HCT116 (cell line): ENCODE measurements around the gene MAPKAPK3. TPM values are rescaled to one million over a fixed set of nuclear protein-coding genes. Genes with fewer than 3 reads are reported as not detected.
A peak's percentile ranks its signal among the peaks of the same experiment; 100 is the strongest.

Source experiments
- ATAC-seq: fragments of 200-7000 bp; cut with Tn5 transposase; 2 replicates; pipeline ENCODE4 v1.9.1; 2020; ENCODE audit warnings: mild to moderate bottlenecking, moderate library complexity
- BruUV-seq: library from RNA; stranded (reverse); fragments of 400-500 nt; replicated peaks from 2 replicates; lab custom pipeline; 2021; lab: Mats Ljungman, UMichigan
- CTCF ChIA-PET: fragments of 300-600 bp; sonication (Branson Sonifier 250); formaldehyde crosslinking; loops from one replicate; lab custom pipeline; 2021; ENCODE audit warnings: antibody characterized with exemption; lab: Charles Lee
- POLR2A ChIA-PET: fragments of 300-600, 350-600 bp; sonication (Branson Sonifier 250); formaldehyde crosslinking; loops from one replicate; lab custom pipeline; 2021; ENCODE audit warnings: antibody characterized with exemption; lab: Charles Lee
- RAD21 ChIA-PET, 2 experiments: fragments of 300-600 bp; sonication (Branson Sonifier 250); formaldehyde crosslinking; loops; one replicate each; lab custom pipeline; 2023; ENCODE audit warnings: low total read pairs in 2 of 2; ENCODE audit not compliant: uncharacterized antibody in 2 of 2, unreplicated experiment in 2 of 2, low non-redundant PET in 1 of 2; lab: Charles Lee
- DNase-seq: peaks from one replicate; pipeline ENCODE4 v3.0.0-alpha.2; 2010; ENCODE audit warnings: low read depth, low spot score
- H2AFZ ChIP-seq: fragments of 200-600 bp; shearing (Covaris generic), sonication (generic); 2 replicates; pipeline ENCODE4 v1.6.1; 2017; ENCODE audit warnings: low read depth, mixed run types, mixed read lengths, antibody characterized with exemption, low read length; ENCODE audit not compliant: poor library complexity, severe bottlenecking
- H3K27ac ChIP-seq: 2 replicates; pipeline ENCODE4 v1.5.1; 2012; ENCODE audit warnings: low read depth, low read length
- H3K27me3 ChIP-seq: fragments of 200-600 bp; sonication (generic); 2 replicates; pipeline ENCODE4 v1.6.1; 2016; ENCODE audit warnings: mixed run types, low read length, mixed read lengths; ENCODE audit not compliant: insufficient read depth
- H3K36me3 ChIP-seq, 2 experiments: fragments of 200-500 bp in 1 of 2; fragments of 200-600 bp in 1 of 2; sonication (Bioruptor generic) in 1 of 2; sonication (generic) in 1 of 2; 2 replicates each; pipeline versions ENCODE4 v1.5.1 to v1.6.1; 2014 to 2016; ENCODE audit warnings: low read length in 2 of 2, inconsistent platforms in 1 of 2, mixed read lengths in 1 of 2, mixed run types in 1 of 2; ENCODE audit not compliant: insufficient read depth in 2 of 2, control insufficient read depth in 1 of 2
- H3K4me1 ChIP-seq, 2 experiments: fragments of 200-600 bp in 1 of 2; sonication (generic) in 1 of 2; 2 replicates each; pipeline versions ENCODE4 v1.5.1 to v1.6.1; 2012 to 2017; ENCODE audit warnings: low read length in 2 of 2, inconsistent platforms in 1 of 2, mild to moderate bottlenecking in 1 of 2, mixed read lengths in 1 of 2, mixed run types in 1 of 2, moderate library complexity in 1 of 2; ENCODE audit not compliant: insufficient read depth in 2 of 2, control insufficient read depth in 1 of 2
- H3K4me2 ChIP-seq: fragments of 200-600 bp; sonication (generic); 2 replicates; pipeline ENCODE4 v1.6.1; 2017; ENCODE audit warnings: mixed run types, low read length, mixed read lengths
- H3K4me3 ChIP-seq, 2 experiments: fragments of 200-600 bp in 1 of 2; sonication (generic) in 1 of 2; replicated peaks in 1 of 2; 2 replicates each; pipeline ENCODE4 v1.5.1; 2011 to 2016; ENCODE audit warnings: low read length in 2 of 2, control low read depth in 1 of 2, low read depth in 1 of 2, mild to moderate bottlenecking in 1 of 2, mixed read lengths in 1 of 2, mixed run types in 1 of 2
- H3K79me2 ChIP-seq: fragments of 200-600 bp; sonication (generic); 2 replicates; pipeline ENCODE4 v1.6.1; 2017; ENCODE audit warnings: mild to moderate bottlenecking, mixed run types, low read length, moderate library complexity, mixed read lengths; ENCODE audit not compliant: insufficient read depth
- H3K9ac ChIP-seq: fragments of 200-600 bp; sonication (generic); 2 replicates; pipeline ENCODE4 v1.6.1; 2016; ENCODE audit warnings: low read length, mixed read lengths
- H3K9me2 ChIP-seq: fragments of 200-600 bp; sonication (generic), shearing (Covaris generic); 2 replicates; pipeline ENCODE4 v1.6.1; 2017; ENCODE audit warnings: mixed run types, mild to moderate bottlenecking, moderate library complexity; ENCODE audit not compliant: insufficient read depth
- H3K9me3 ChIP-seq, 2 experiments: fragments of 200-500 bp in 1 of 2; fragments of 200-600 bp in 1 of 2; sonication (Bioruptor generic) in 1 of 2; sonication (generic) in 1 of 2; 2 replicates each; pipeline ENCODE4 v1.6.1; 2014 to 2017; ENCODE audit warnings: low read length in 2 of 2, mixed read lengths in 2 of 2, inconsistent platforms in 1 of 2, low read depth in 1 of 2, mild to moderate bottlenecking in 1 of 2, mixed run types in 1 of 2, moderate library complexity in 1 of 2; ENCODE audit not compliant: control insufficient read depth in 1 of 2, insufficient read depth in 1 of 2
- H4K20me1 ChIP-seq: fragments of 200-600 bp; sonication (generic), shearing (Covaris generic); 2 replicates; pipeline ENCODE4 v1.6.1; 2017; ENCODE audit warnings: mixed run types, mild to moderate bottlenecking, moderate library complexity; ENCODE audit not compliant: insufficient read depth
- CBX3 ChIP-seq: IDR thresholded peaks from 2 replicates; pipeline ENCODE4 v1.6.1; 2012; ENCODE audit warnings: low read depth
- CEBPB ChIP-seq: IDR thresholded peaks from 2 replicates; pipeline ENCODE4 v1.6.1; 2012; ENCODE audit warnings: low read depth
- EGR1 ChIP-seq: IDR thresholded peaks from 2 replicates; pipeline ENCODE4 v1.6.1; 2012; ENCODE audit warnings: low read depth
- EZH2 ChIP-seq: fragments of 200-600 bp; sonication (generic); IDR thresholded peaks from 2 replicates; pipeline ENCODE4 v1.6.1; 2017; ENCODE audit warnings: antibody characterized with exemption, mixed run types
- EZH2phosphoT487 ChIP-seq: fragments of 200-600 bp; IDR thresholded peaks from 2 replicates; pipeline ENCODE4 v1.6.1; 2018; ENCODE audit warnings: antibody characterized with exemption, borderline replicate concordance
- POLR2AphosphoS5 ChIP-seq: IDR thresholded peaks from 2 replicates; pipeline ENCODE4 v1.6.1; 2011; ENCODE audit warnings: mild to moderate bottlenecking, low read depth, low read length, moderate library complexity
- SIN3A ChIP-seq: IDR thresholded peaks from 2 replicates; pipeline ENCODE4 v1.6.1; 2012; ENCODE audit warnings: low read depth
- SP1 ChIP-seq: IDR thresholded peaks from 2 replicates; pipeline ENCODE4 v1.6.1; 2012; ENCODE audit warnings: low read depth
- SRF ChIP-seq: IDR thresholded peaks from 2 replicates; pipeline ENCODE4 v1.6.1; 2012; ENCODE audit warnings: low read depth
- TCF7L2 ChIP-seq: IDR thresholded peaks from 2 replicates; pipeline ENCODE4 v1.7.0; 2011; ENCODE audit warnings: borderline replicate concordance, inconsistent platforms; ENCODE audit not compliant: insufficient read depth, insufficient read length; ENCODE audit errors: extremely low read depth
- YY1 ChIP-seq: IDR thresholded peaks from 2 replicates; pipeline ENCODE4 v1.6.1; 2011; ENCODE audit warnings: low read length, low read depth, moderate library complexity, mild to moderate bottlenecking; ENCODE audit not compliant: insufficient replicate concordance; ENCODE audit errors: extremely low read depth
- ZNF274 ChIP-seq: fragments of 200-500 bp; sonication (Bioruptor generic); IDR thresholded peaks from 2 replicates; pipeline ENCODE4 v1.6.1; 2014; ENCODE audit warnings: mild to moderate bottlenecking, low read depth, low read length, inconsistent platforms
- intact Hi-C: fragments of 100-400 bp; cut with micrococcal nuclease; formaldehyde crosslinking; loops from 2 replicates; pipeline ENCODE4 v1.10.0; 2022
- total RNA-seq: library from RNA; stranded (reverse); gene quantifications from one replicate; pipeline ENCODE4 v1.2.1, GENCODE V29; 2021; ENCODE audit not compliant: unreplicated experiment
- TF ChIP-seq, protein P1 (sequence below): IDR thresholded peaks from 2 replicates; pipeline ENCODE4 v1.6.1; 2012
- TF ChIP-seq, protein P2 (sequence below): IDR thresholded peaks from 2 replicates; pipeline ENCODE4 v1.6.1; 2012; ENCODE audit warnings: low read depth
- TF ChIP-seq, protein P3 (sequence below): IDR thresholded peaks from 2 replicates; pipeline ENCODE4 v1.6.1; 2012

MAPKAPK3 gene
- total RNA-seq, 1 experiment from 2014 or later, result 87.3 TPM

DNA sequence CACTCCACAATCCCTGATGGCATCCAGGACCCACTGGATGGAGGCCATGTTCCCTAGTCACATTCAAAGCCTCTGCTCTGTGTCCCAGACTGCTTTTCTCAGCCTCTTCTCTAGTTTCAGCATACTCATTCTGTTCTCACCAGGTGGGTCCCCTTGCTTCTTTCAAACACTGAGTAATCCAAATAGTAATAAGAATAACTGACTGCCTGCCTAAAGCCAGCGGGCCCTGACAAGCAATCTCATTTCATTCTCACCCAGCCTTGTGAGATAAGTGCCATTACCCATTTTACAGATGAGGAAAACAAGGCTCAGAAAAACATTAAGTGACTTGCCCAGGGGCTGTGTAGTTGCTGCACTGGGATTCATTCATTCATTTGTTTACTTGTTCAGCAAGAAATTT lies 25.4 kb downstream of the MAPKAPK3 start:
- Histone ChIP-seq H3K36me3 (peaks cover 4 to 35% of the 10 kb centered on the region in 2 experiments; a peak in 3 of 4 replicates), H3K4me3 (no peak overlapping the region), H2AFZ (no peak overlapping the region), H3K79me2 (peaks cover 22% of the 10 kb centered on the region), H4K20me1 (no peaks in the 10 kb centered on the region; the same call in 1 of the 2 replicates), H3K9ac (no peak overlapping the region), H3K4me2 (no peak overlapping the region), H3K9me2 (no peaks in the 10 kb centered on the region), H3K9me3 (no peaks in the 10 kb centered on the region), H3K27ac (no peak overlapping the region), H3K27me3 (no peaks in the 10 kb centered on the region), H3K4me1 (peaks cover 12 to 23% of the 10 kb centered on the region in 2 experiments)
- POLR2A ChIA-PET, result no interaction called here
- BruUV-seq, result TSS peak; percentile 5
- intact Hi-C loops, result no loop called here
- DNase-seq (no peak), ATAC-seq (no peak)
- RAD21 ChIA-PET, result no interaction called here
- TF ChIP-seq POLR2AphosphoS5, result no peak
- no peak for TF ChIP-seq SIN3A
- no peak for TF ChIP-seq EZH2phosphoT487
- TF ChIP-seq, protein P1, sequence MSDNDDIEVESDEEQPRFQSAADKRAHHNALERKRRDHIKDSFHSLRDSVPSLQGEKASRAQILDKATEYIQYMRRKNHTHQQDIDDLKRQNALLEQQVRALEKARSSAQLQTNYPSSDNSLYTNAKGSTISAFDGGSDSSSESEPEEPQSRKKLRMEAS, result no peak
- TF ChIP-seq CEBPB, result no peak
- TF ChIP-seq CBX3, result no peak
- TF ChIP-seq, protein P2, sequence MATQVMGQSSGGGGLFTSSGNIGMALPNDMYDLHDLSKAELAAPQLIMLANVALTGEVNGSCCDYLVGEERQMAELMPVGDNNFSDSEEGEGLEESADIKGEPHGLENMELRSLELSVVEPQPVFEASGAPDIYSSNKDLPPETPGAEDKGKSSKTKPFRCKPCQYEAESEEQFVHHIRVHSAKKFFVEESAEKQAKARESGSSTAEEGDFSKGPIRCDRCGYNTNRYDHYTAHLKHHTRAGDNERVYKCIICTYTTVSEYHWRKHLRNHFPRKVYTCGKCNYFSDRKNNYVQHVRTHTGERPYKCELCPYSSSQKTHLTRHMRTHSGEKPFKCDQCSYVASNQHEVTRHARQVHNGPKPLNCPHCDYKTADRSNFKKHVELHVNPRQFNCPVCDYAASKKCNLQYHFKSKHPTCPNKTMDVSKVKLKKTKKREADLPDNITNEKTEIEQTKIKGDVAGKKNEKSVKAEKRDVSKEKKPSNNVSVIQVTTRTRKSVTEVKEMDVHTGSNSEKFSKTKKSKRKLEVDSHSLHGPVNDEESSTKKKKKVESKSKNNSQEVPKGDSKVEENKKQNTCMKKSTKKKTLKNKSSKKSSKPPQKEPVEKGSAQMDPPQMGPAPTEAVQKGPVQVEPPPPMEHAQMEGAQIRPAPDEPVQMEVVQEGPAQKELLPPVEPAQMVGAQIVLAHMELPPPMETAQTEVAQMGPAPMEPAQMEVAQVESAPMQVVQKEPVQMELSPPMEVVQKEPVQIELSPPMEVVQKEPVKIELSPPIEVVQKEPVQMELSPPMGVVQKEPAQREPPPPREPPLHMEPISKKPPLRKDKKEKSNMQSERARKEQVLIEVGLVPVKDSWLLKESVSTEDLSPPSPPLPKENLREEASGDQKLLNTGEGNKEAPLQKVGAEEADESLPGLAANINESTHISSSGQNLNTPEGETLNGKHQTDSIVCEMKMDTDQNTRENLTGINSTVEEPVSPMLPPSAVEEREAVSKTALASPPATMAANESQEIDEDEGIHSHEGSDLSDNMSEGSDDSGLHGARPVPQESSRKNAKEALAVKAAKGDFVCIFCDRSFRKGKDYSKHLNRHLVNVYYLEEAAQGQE, result no peak
- no peak for TF ChIP-seq EGR1
- TF ChIP-seq ZNF274, result no peak
- no peak for TF ChIP-seq SRF
- TF ChIP-seq EZH2, result no peak
- TF ChIP-seq YY1, result no peak
- TF ChIP-seq, protein P3, sequence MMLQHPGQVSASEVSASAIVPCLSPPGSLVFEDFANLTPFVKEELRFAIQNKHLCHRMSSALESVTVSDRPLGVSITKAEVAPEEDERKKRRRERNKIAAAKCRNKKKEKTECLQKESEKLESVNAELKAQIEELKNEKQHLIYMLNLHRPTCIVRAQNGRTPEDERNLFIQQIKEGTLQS, result no peak
- TF ChIP-seq SP1, result no peak
- no peak for TF ChIP-seq TCF7L2
- CTCF ChIA-PET, result no interaction called here
